Endothelial cell of umbilical vein (primary cell): ENCODE data around the gene OPRM1.

ENCODE experiments used
- CTCF ChIP-seq, 2 donors: IDR thresholded peaks; 1 replicate in 1 of 2; 2 replicates in 1 of 2; pipeline ENCODE4 v1.5.1; 2011; ENCODE audit warnings: low read length in 2 of 2, mild to moderate bottlenecking in 2 of 2, moderate library complexity in 2 of 2, control low read depth in 1 of 2, inconsistent platforms in 1 of 2, low read depth in 1 of 2; ENCODE audit not compliant: insufficient read depth in 1 of 2; ENCODE audit errors: extremely low read depth in 1 of 2
- EZH2 ChIP-seq: IDR thresholded peaks from 2 replicates; pipeline ENCODE4 v1.6.1; 2012; ENCODE audit warnings: borderline replicate concordance, low read depth, mild to moderate bottlenecking, moderate library complexity, low read length, inconsistent platforms; ENCODE audit not compliant: severe bottlenecking
- POLR2A ChIP-seq: IDR thresholded peaks from 2 replicates; pipeline ENCODE4 v1.6.1; 2012; ENCODE audit warnings: low read depth, mild to moderate bottlenecking, control low read depth, low read length

- TF ChIP-seq CTCF (IDR thresholded peaks at IDR 0.05; ENCODE audit: extremely low read depth in 1 of 2, insufficient read depth in 1 of 2, low read depth in 1 of 2, low read length in 2 of 2) (no peak), POLR2A (no peak), EZH2 (no peak)
These were observed 78.4 kb downstream of the OPRM1 start for GRCh38 chr6:154117485-154117884.
